ENCODE data around the gene CAMK1G.
A peak's percentile ranks its signal among the peaks of the same experiment; 100 is the strongest.

Gene CAMK1G

GRCh38 chr1:209643285-209644020 is 59.9 kb downstream of the CAMK1G start:
- peak; percentile 85 for DNase-seq

- DNase-seq, result no peak
Observed at GRCh38 chr1:209645574-209646452, 62.3 kb downstream of the CAMK1G start.

- no peak for DNase-seq
Observed at GRCh38 chr1:209646558-209646957, 63.0 kb downstream of the CAMK1G start.

GRCh38 chr1:209647156-209647555 is 63.6 kb downstream of the CAMK1G start:
- DNase-seq, result no peak

- DNase-seq, result no peak
Observed at GRCh38 chr1:209648346-209648745, 64.8 kb downstream of the CAMK1G start.

GRCh38 chr1:209648931-209649776 is 65.6 kb downstream of the CAMK1G start:
- no peak for DNase-seq

GRCh38 chr1:209650454-209650853 is 66.9 kb downstream of the CAMK1G start:
- no peak for DNase-seq

- DNase-seq, result no peak
Observed at GRCh38 chr1:209651138-209651587, 67.6 kb downstream of the CAMK1G start.

- DNase-seq, result no peak
Observed at GRCh38 chr1:209652121-209652735, 68.7 kb downstream of the CAMK1G start, which contains the start of gene LAMB3. Gene LAMB3, minus strand, starts transcription at chr1:209652425. Its CDS starts 1,481 bp downstream, at chr1:209650944.

- peak; percentile 90 for DNase-seq
Observed at GRCh38 chr1:209652873-209653401, 69.4 kb downstream of the CAMK1G start.

GRCh38 chr1:209653915-209654351 is 70.4 kb downstream of the CAMK1G start:
- DNase-seq, result no peak

GRCh38 chr1:209655411-209656231 is 72.1 kb downstream of the CAMK1G start:
- DNase-seq, result no peak

- DNase-seq, result no peak
Observed at GRCh38 chr1:209657140-209657879, 73.8 kb downstream of the CAMK1G start.

- DNase-seq, result no peak
Observed at GRCh38 chr1:209657918-209658317, 74.4 kb downstream of the CAMK1G start.

- no peak for DNase-seq
Observed at GRCh38 chr1:209659909-209660308, 76.4 kb downstream of the CAMK1G start.

GRCh38 chr1:209661071-209661470 is 77.6 kb downstream of the CAMK1G start:
- no peak for DNase-seq

GRCh38 chr1:209662879-209663327 is 79.4 kb downstream of the CAMK1G start:
- DNase-seq, result no peak

All from midbrain (tissue), 1 donor.